ENCODE data around the gene TBC1D22A. TPM values are rescaled to one million over a fixed set of nuclear protein-coding genes. Genes with fewer than 3 reads are reported as not detected.

Gene TBC1D22A
- total RNA-seq, 1 donor from 2014 or later = 24.2 TPM

GRCh38 chr22:46756097-46756496, 6.4 kb upstream of the TBC1D22A start:
- peaks cover 20% of the 10 kb centered on the region for H3K4me1 Mint-ChIP-seq (ENCODE audit: low read depth, unreplicated experiment)
- Histone ChIP-seq H3K4me3 (ENCODE audit: insufficient read depth, low read depth, low read length) (no peak overlapping the region), H3K4me1 (ENCODE audit: insufficient read depth, low read length) (peaks cover 19% of the 10 kb centered on the region), H3K4me2 (ENCODE audit: low read length) (no peak overlapping the region), H3K36me3 (ENCODE audit: insufficient read depth, low read length) (no peaks in the 10 kb centered on the region), H2AFZ (ENCODE audit: low read depth, low read length) (no peak overlapping the region), H3K9me3 (ENCODE audit: insufficient read depth, low read depth, low read length) (peaks cover 5% of the 10 kb centered on the region), H3K79me2 (ENCODE audit: insufficient read depth, low read length) (peaks cover 2% of the 10 kb centered on the region), H3K9ac (ENCODE audit: low read length) (no peak overlapping the region), H3K27me3 (ENCODE audit: insufficient read depth, low read length) (no peaks in the 10 kb centered on the region), H4K20me1 (ENCODE audit: insufficient read depth, low read length) (no peaks in the 10 kb centered on the region), H3K27ac (ENCODE audit: low read depth, low read length) (no peak overlapping the region)
- no peak overlapping the region for H3K4me3 Mint-ChIP-seq (ENCODE audit: unreplicated experiment)
- FAIRE-seq (no peak), DNase-seq (ENCODE audit: low read depth) (no peak)
- TF ChIP-seq CTCF (IDR thresholded peaks at IDR 0.05; ENCODE audit: insufficient read depth, low read depth, low read length) (no peak), EZH2 (IDR thresholded peaks at IDR 0.05; ENCODE audit: insufficient read depth, low read length) (no peak)
- peaks cover 12% of the 10 kb centered on the region for H3K9me3 Mint-ChIP-seq (ENCODE audit: unreplicated experiment)
- peaks cover 2% of the 10 kb centered on the region for H3K27me3 Mint-ChIP-seq (ENCODE audit: low read depth, unreplicated experiment)
- peaks cover 13% of the 10 kb centered on the region for H3K36me3 Mint-ChIP-seq (ENCODE audit: low read depth, unreplicated experiment)
- no peak overlapping the region for H3K27ac Mint-ChIP-seq (ENCODE audit: unreplicated experiment)

- TF ChIP-seq EZH2 (IDR thresholded peaks at IDR 0.05; ENCODE audit: insufficient read depth, low read length) (no peak), CTCF (IDR thresholded peaks at IDR 0.05; ENCODE audit: insufficient read depth, low read depth, low read length) (no peak)
- peaks cover 9% of the 10 kb centered on the region for H3K9me3 Mint-ChIP-seq (ENCODE audit: unreplicated experiment)
- peaks cover 13% of the 10 kb centered on the region for H3K36me3 Mint-ChIP-seq (ENCODE audit: low read depth, unreplicated experiment)
- H3K4me2 ChIP-seq (ENCODE audit: low read length) = no peak overlapping the region
- H3K27me3 ChIP-seq (ENCODE audit: insufficient read depth, low read length) = no peaks in the 10 kb centered on the region
- H3K27ac Mint-ChIP-seq (ENCODE audit: unreplicated experiment) = no peak overlapping the region
- H3K79me2 ChIP-seq (ENCODE audit: insufficient read depth, low read length) = peaks cover 12% of the 10 kb centered on the region
- DNase-seq (ENCODE audit: low read depth) (no peak), FAIRE-seq (no peak)
- no peaks in the 10 kb centered on the region for H3K36me3 ChIP-seq (ENCODE audit: insufficient read depth, low read length)
- no peak overlapping the region for H3K27ac ChIP-seq (ENCODE audit: low read depth, low read length)
- peaks cover 5% of the 10 kb centered on the region for H3K9me3 ChIP-seq (ENCODE audit: insufficient read depth, low read depth, low read length)
- peaks cover 22% of the 10 kb centered on the region for H3K4me1 Mint-ChIP-seq (ENCODE audit: low read depth, unreplicated experiment)
- H3K4me3 Mint-ChIP-seq (ENCODE audit: unreplicated experiment) = no peak overlapping the region
- H3K4me1 ChIP-seq (ENCODE audit: insufficient read depth, low read length) = peaks cover 24% of the 10 kb centered on the region
- H3K27me3 Mint-ChIP-seq (ENCODE audit: low read depth, unreplicated experiment) = no peaks in the 10 kb centered on the region
- no peaks in the 10 kb centered on the region for H4K20me1 ChIP-seq (ENCODE audit: insufficient read depth, low read length)
- H2AFZ ChIP-seq (ENCODE audit: low read depth, low read length) = no peak overlapping the region
- no peak overlapping the region for H3K9ac ChIP-seq (ENCODE audit: low read length)
- no peak overlapping the region for H3K4me3 ChIP-seq (ENCODE audit: insufficient read depth, low read depth, low read length)
These were observed 5.3 kb upstream of the TBC1D22A start for GRCh38 chr22:46757104-46757503.

- Mint-ChIP-seq H3K27ac (ENCODE audit: unreplicated experiment) (no peak overlapping the region), H3K4me3 (ENCODE audit: unreplicated experiment) (no peak overlapping the region), H3K36me3 (ENCODE audit: low read depth, unreplicated experiment) (peaks cover 13% of the 10 kb centered on the region), H3K4me1 (ENCODE audit: low read depth, unreplicated experiment) (peaks cover 22% of the 10 kb centered on the region), H3K27me3 (ENCODE audit: low read depth, unreplicated experiment) (no peaks in the 10 kb centered on the region), H3K9me3 (ENCODE audit: unreplicated experiment) (peaks cover 9% of the 10 kb centered on the region)
- no peak for DNase-seq (ENCODE audit: low read depth)
- Histone ChIP-seq H3K9me3 (ENCODE audit: insufficient read depth, low read depth, low read length) (peaks cover 5% of the 10 kb centered on the region), H3K27me3 (ENCODE audit: insufficient read depth, low read length) (no peaks in the 10 kb centered on the region), H3K4me2 (ENCODE audit: low read length) (no peak overlapping the region), H3K36me3 (ENCODE audit: insufficient read depth, low read length) (no peaks in the 10 kb centered on the region), H3K4me3 (ENCODE audit: insufficient read depth, low read depth, low read length) (no peak overlapping the region), H4K20me1 (ENCODE audit: insufficient read depth, low read length) (no peaks in the 10 kb centered on the region), H2AFZ (ENCODE audit: low read depth, low read length) (no peak overlapping the region), H3K79me2 (ENCODE audit: insufficient read depth, low read length) (peaks cover 22% of the 10 kb centered on the region), H3K27ac (ENCODE audit: low read depth, low read length) (no peak overlapping the region), H3K4me1 (ENCODE audit: insufficient read depth, low read length) (peaks cover 23% of the 10 kb centered on the region), H3K9ac (ENCODE audit: low read length) (no peak overlapping the region)
- no peak for FAIRE-seq
- TF ChIP-seq EZH2 (IDR thresholded peaks at IDR 0.05; ENCODE audit: insufficient read depth, low read length) (no peak), CTCF (IDR thresholded peaks at IDR 0.05; ENCODE audit: insufficient read depth, low read depth, low read length) (no peak)
These were observed 4.3 kb upstream of the TBC1D22A start for GRCh38 chr22:46758121-46758520.

Data from astrocyte (in vitro differentiated cells and primary cell).